HG03342 (cell line): ENCODE data around the gene CRLF2.
"Not testable (repeated sequence)": the region's sequence is repeated elsewhere in the genome, so short reads cannot be mapped to it uniquely, and the experiment has no call there.

ENCODE experiments used
- ATAC-seq: cut with Tn5 transposase; IDR thresholded peaks from one replicate; pipeline ENCODE4 v1.9.1; 2021; ENCODE audit warnings: mild to moderate bottlenecking, moderate library complexity; ENCODE audit not compliant: unreplicated experiment

The CRLF2 gene

GRCh38 chrX:1215123-1215823 lies 2.8 kb upstream of the CRLF2 start:
- no peak for ATAC-seq

DNA sequence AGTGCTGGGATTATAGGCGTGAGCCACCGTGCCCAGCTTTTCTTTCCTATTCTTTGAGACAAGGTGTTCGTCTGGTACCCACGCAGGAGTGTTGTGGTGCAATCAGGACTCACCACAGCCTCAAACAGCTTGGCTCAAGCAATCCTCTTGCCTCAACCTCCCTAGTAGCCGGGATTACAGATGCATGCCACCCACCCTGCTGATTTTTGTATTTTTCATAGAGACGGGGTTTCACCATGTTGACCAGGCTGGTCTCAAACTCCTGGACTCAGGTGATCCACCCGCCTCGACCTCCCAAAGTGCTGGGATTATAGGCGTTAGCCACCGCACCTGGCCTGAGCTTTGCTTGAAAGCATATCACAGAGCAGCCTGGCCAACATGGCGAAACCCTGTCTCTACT lies 1.5 kb upstream of the CRLF2 start:
- no peak for ATAC-seq

DNA sequence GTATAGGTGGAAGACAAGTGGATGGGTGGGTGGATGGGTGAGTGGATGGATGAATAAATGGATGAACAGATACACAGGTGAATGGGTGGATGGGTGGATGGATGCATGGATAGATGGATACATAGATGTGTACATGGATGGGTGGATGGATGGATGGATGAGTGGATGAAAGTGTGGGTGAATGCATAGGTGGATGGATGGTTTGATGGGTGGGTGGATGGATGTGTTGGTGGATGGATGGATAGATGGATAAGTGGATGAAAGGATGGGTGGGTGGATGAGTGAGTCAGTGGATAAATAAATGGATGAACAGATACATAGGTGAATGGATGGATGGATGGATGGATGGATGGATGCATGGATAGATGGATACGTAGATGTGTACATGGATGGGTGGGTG lies 1.6 kb downstream of the CRLF2 start:
- no peak for ATAC-seq

GRCh38 chrX:1207496-1208025 lies 4.9 kb downstream of the CRLF2 start:
- no peak for ATAC-seq

GRCh38 chrX:1205681-1206611 lies 6.5 kb downstream of the CRLF2 start:
- ATAC-seq: no peak

GRCh38 chrX:1202251-1202650 lies 10.2 kb downstream of the CRLF2 start:
- no peak for ATAC-seq

- ATAC-seq: no peak
Observed at GRCh38 chrX:1196436-1196835, 16.0 kb downstream of the CRLF2 start.

GRCh38 chrX:1192196-1192595 lies 20.3 kb downstream of the CRLF2 start:
- ATAC-seq: not testable (repeated sequence)

GRCh38 chrX:1190596-1191145 lies 21.8 kb downstream of the CRLF2 start:
- no peak for ATAC-seq

DNA sequence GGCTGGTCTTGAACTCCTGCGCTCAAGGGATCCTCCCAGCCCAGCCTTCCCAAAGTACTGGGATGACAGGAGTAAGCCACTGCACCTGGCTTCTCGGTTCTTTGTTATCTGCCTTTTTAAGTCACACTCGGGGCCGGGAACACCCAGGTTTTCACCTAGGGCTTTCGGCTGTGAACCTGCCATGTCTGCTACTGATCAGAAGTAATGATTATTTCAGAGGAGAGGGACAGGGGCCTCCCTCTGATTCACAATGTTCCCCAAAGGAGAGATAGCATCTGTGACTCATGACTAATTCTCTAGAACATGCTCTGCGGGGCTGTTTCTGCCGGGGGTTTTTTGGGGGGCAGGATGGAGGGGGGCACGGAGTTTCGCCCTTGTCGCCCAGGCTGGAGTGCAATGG lies 26.9 kb downstream of the CRLF2 start:
- no peak for ATAC-seq

DNA sequence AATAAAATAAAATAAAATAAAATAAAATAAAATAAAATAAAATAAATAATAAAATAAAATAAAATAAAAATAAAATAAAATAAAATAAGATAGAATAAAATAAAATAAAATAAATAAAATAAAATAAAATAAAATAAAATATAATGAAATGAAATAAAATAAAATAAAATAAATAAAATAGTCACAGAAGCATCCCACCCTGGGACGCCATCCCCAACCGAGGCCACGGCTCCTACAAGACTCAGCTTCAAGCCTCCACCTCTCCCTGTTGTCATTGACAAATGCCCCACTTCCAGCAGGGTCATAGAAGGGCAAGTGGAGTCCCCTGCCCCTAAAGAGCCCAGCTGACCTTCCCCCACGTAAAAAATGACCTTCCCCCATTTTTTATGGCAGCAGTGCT lies 30.2 kb downstream of the CRLF2 start:
- ATAC-seq: no peak

DNA sequence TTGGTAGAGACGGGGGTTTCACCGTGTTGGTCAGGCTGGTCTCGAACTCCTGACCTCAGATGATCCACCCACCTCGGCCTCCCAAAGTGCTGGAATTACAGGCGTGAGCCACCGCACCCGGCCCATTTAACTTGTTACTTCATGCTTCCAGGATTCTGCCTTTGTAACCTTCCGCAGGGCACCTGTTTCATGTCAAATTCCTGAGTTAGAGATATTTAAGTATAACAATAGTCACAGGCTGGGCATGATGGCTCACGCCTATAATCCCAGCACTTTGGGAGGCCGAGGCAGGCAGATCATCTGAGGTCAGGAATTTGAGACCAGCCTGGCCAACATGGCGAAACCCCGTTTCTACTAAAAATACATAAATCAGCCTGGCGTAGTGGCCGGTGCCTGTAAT lies 30.8 kb downstream of the CRLF2 start:
- ATAC-seq: not testable (repeated sequence)

DNA sequence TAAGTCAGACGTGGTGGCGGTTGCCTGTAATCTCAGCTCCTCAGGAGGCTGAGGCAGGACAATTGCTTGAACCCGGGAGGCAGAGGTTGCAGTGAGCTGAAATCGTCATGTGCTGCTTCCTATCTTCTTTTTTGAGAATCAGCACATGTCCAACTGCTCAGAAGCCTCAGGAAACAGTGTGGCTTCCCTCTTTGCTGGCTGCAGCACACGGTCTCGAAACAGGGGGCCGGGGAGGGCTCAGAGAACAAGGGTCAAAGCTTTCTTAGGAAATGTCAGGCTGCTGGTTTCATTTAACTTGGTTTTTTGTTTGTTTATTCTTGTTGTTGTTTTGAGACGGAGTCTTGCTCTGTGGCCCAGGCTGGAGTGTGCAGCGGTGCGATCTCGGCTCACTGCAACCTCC lies 31.3 kb downstream of the CRLF2 start:
- ATAC-seq: no peak

- ATAC-seq: no peak
Observed at GRCh38 chrX:1178580-1179057, 33.8 kb downstream of the CRLF2 start.

DNA sequence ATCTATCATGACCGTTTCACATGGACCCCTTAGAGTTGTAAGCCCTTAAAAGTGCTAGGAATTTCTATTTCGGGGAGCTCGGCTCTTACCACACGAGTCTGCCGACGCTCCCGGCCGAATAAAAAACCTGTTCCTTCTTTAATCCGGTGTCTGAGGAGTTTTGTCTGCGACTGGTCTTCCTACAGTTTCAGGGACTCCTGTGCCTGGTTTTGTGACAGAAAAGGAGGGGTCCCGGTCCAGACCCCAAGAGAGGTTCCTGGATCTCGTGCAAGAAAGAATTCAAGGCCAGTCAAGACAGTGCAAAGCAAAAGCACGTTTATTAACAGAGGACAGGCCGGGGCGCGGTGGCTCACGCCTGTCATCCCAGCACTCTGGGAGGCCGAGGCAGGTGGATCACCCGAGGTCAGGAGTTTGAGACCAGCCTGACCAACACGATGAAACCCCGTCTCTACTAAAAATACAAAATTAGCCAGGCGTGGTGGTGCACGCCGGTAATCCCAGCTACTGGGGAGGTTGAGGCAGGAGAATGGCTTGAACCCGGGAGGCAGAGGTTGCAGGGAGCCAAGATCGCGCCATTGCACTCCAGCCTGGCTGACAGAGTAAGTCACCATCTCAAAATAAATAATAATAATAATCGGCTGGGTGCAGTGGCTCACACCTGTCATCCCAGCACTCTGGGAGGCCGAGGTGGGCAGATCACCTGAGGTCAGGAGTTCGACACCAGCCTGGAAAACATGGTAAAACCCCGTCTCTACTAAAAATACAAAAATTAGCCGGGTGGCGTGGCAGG lies 35.7 kb downstream of the CRLF2 start:
- not testable (repeated sequence) for ATAC-seq

DNA sequence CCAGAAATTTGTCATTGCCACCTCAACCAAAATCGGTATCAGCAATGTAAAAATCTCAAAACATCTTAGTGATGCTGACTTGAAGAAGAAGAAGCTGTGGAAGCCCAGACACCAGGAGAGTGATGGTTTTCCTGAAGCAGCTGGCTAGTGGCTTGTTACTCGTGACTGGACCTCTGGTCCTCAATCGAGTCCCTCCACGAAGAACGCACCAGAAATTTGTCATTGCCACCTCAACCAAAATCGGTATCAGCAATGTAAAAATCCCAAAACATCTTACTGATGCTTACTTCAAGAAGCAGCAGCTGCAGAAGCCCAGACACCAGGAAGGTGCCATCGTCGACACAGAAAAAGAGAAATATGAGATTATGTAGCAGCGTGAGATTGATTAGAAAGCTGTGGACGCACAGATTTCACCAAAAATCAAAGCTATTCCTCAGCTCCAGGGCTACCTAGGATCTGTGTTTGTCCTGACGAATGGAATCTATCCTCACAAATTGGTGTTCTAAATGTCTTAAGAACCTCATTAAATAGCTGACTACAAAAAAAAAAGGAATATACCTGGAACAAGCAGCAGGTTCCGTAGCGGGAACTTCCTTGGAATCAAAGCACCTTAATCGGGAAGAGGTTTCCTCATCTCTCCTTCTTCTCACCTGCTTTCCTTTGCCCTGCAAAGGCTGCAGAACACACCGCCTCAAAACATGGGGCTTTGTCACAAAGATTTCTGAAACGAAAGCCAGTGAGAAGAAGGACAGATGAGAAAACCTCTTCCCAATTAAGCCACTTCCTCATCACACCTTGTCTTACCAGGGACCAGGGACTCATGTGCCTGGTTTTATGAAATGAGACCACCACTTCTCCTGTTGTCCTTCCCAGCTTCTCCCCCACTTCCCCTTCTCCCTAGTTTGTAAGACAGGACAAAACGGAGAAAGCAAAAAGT lies 37.6 kb downstream of the CRLF2 start:
- not testable (repeated sequence) for ATAC-seq

DNA sequence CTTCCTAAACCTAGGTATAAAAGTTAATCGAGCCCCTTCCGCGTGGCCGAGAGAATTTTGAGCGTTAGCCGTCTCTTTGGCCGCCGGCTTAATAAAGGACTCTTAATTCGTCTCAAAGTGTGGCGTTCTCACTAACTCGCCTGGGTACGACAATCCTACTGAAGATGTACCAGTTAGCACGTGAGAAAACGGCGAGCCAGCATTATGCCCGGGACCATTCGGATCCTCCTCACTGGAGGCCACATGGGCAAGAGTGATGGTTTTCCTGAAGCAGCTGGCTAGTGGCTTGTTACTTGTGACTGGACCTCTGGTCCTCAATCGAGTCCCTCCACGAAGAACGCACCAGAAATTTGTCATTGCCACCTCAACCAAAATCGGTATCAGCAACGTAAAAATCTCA lies 39.0 kb downstream of the CRLF2 start:
- ATAC-seq: not testable (repeated sequence)

DNA sequence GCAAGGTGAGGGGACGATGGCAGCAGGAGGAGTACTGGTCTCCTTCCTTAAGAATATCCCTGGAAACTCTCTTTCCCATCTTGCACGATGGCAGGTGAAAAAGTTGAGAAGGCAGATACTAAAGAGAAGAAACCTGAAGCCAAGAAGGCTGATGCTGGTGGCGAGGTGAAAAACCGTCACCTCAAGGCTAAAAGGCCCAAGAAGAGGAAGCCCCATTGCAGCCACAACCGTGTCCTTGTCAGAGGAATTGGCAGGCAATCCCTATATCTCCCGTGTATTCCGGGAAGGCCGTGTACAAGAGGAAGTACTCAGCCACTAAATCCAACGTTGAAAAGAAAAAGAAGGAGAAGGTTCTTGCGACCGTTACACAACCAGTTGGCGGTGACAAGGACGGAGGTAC lies 40.0 kb downstream of the CRLF2 start:
- ATAC-seq: no peak

DNA sequence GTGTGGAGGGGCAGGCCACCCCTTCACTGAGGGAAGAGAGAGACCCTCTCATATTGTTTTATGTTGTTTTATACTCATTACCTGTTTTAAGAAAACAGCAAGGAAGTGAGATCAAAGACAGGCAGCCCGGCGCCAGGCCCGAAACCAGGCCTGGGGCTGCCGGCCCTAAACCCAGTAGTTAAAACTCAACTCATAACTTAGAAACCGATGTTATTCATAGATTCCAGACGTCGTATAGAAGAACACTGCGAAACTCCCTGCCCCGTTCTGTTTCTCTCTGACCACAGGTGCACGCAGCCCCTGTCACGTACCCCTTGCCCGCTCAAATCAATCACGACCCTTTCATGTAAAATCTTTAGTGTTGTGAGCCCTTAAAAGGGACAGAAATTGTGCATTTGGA lies 40.5 kb downstream of the CRLF2 start:
- ATAC-seq: not testable (repeated sequence)

DNA sequence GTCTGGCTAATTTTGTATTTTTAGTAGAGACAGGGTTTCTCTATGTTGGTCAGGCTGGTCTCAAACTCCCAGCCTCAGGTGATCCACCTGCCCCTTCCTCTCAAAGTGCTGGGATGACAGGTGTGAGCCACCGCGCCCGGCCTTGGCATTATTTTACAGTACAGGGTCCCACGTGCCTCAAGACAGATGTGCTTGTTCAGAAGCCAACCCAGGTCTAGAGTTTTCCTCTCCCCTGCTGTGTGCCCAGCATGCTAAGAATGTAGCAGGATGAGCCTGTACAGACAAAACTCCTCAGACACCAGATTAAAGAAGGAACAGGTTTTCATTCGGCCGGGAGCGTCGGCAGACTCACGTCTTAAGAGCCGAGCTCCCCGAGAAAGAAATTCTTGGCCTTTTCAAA lies 42.2 kb downstream of the CRLF2 start:
- no peak for ATAC-seq
